Breast epithelium (tissue), 3 donors: ENCODE data around the gene LIF.

Experiments
- CTCF ChIP-seq, 3 donors: fragments of 450-650 bp; IDR thresholded peaks; one replicate each; pipeline ENCODE4 v1.5.1; 2016 to 2017; ENCODE audit warnings: antibody characterized with exemption in 3 of 3, mild to moderate bottlenecking in 3 of 3, moderate library complexity in 3 of 3
- POLR2A ChIP-seq: fragments of 450-650 bp; IDR thresholded peaks from one replicate; pipeline ENCODE4 v1.6.1; 2016; ENCODE audit warnings: antibody characterized with exemption, mild to moderate bottlenecking, moderate library complexity
- POLR2AphosphoS5 ChIP-seq, 3 donors: sonication (generic); formaldehyde crosslinking; IDR thresholded peaks; one replicate each; pipeline ENCODE4 v1.6.1; 2017; ENCODE audit warnings: antibody characterized with exemption in 3 of 3

GRCh38 chr22:30272781-30273601 is 26.4 kb upstream of the LIF start:
- TF ChIP-seq CTCF (IDR thresholded peaks at IDR 0.05): no peak
- no peak for TF ChIP-seq POLR2AphosphoS5 (IDR thresholded peaks at IDR 0.05)
- TF ChIP-seq POLR2A: no peak
